NB4 (cell line): ENCODE data around the gene PDZRN3.

Source experiments
- DNase-seq: peaks from one replicate; pipeline ENCODE4 v3.0.0; 2010; ENCODE audit warnings: low read depth
- H3K4me3 ChIP-seq: one replicate; pipeline ENCODE4 v1.5.1; 2011; ENCODE audit warnings: mild to moderate bottlenecking, low read depth, low read length, moderate library complexity
- MYC ChIP-seq: IDR thresholded peaks from 2 replicates; pipeline ENCODE4 v1.6.1; 2011; ENCODE audit warnings: low read depth, low read length
- POLR2A ChIP-seq: IDR thresholded peaks from 2 replicates; pipeline ENCODE4 v1.6.1; 2011; ENCODE audit warnings: mild to moderate bottlenecking; ENCODE audit not compliant: insufficient read length; ENCODE audit errors: extremely low read depth
- TF ChIP-seq, protein P1 (sequence below): IDR thresholded peaks from 2 replicates; pipeline ENCODE4 v1.6.1; 2011; ENCODE audit warnings: low read depth, low read length
- TF ChIP-seq, protein P2 (sequence below): IDR thresholded peaks from one replicate; pipeline ENCODE4 v1.5.1; 2012; ENCODE audit warnings: low read depth, low read length

The PDZRN3 gene

GRCh38 chr3:73389117-73389813 lies 235.5 kb downstream of the PDZRN3 start:
- no peak for DNase-seq
- TF ChIP-seq, protein P1, sequence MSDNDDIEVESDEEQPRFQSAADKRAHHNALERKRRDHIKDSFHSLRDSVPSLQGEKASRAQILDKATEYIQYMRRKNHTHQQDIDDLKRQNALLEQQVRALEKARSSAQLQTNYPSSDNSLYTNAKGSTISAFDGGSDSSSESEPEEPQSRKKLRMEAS, result no peak
- TF ChIP-seq MYC (no peak), POLR2A (no peak)
- TF ChIP-seq, protein P2, sequence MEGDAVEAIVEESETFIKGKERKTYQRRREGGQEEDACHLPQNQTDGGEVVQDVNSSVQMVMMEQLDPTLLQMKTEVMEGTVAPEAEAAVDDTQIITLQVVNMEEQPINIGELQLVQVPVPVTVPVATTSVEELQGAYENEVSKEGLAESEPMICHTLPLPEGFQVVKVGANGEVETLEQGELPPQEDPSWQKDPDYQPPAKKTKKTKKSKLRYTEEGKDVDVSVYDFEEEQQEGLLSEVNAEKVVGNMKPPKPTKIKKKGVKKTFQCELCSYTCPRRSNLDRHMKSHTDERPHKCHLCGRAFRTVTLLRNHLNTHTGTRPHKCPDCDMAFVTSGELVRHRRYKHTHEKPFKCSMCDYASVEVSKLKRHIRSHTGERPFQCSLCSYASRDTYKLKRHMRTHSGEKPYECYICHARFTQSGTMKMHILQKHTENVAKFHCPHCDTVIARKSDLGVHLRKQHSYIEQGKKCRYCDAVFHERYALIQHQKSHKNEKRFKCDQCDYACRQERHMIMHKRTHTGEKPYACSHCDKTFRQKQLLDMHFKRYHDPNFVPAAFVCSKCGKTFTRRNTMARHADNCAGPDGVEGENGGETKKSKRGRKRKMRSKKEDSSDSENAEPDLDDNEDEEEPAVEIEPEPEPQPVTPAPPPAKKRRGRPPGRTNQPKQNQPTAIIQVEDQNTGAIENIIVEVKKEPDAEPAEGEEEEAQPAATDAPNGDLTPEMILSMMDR, result no peak
- H3K4me3 ChIP-seq, result no peak overlapping the region

GRCh38 chr3:73385568-73385967 lies 239.2 kb downstream of the PDZRN3 start:
- TF ChIP-seq, protein P2, result no peak
- no peak for TF ChIP-seq POLR2A
- TF ChIP-seq, protein P1, result no peak
- TF ChIP-seq MYC, result no peak
- DNase-seq, result no peak
- H3K4me3 ChIP-seq, result no peak overlapping the region

- DNase-seq, result no peak
- TF ChIP-seq POLR2A (no peak), MYC (no peak)
- TF ChIP-seq, protein P1, result no peak
- TF ChIP-seq, protein P2, result no peak
- H3K4me3 ChIP-seq, result no peak overlapping the region
These were observed 240.4 kb downstream of the PDZRN3 start for GRCh38 chr3:73384091-73384906.

DNA sequence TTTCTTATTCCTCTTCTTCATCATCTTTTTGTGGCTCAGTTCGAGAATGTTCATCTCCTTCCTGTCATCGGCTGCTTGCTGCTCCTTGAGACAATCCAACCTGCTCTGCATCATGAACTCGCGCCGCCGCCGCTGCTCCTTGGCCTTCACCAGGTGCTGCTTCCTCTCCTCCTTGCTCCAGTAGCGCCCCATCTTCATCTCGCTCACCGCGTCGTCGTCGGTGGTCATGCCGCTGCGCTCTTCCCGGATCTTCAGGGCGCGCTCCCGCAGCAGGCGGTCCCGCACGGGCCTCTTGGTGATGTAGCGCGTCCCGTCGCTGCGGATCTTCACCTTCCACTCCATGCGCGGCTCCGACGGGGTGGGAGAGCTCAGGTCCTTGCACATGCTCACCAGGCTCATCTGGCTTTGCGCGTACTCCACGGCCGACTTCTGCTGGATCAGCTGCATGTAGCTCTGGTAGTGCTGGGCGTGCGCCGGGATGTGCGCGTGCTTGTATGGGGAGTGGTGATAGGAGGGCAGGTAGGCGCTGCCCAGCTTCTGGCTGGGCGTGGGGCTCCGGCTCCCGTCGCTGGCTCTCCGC lies 241.2 kb downstream of the PDZRN3 start:
- no peak overlapping the region for H3K4me3 ChIP-seq
- no peak for DNase-seq
- TF ChIP-seq, protein P1, result no peak
- no peak for TF ChIP-seq MYC
- TF ChIP-seq, protein P2, result no peak
- no peak for TF ChIP-seq POLR2A

GRCh38 chr3:73381551-73381950 lies 243.2 kb downstream of the PDZRN3 start:
- no peak for DNase-seq
- no peak overlapping the region for H3K4me3 ChIP-seq
- TF ChIP-seq MYC (no peak), POLR2A (no peak)
- TF ChIP-seq, protein P2, result no peak
- TF ChIP-seq, protein P1, result no peak
